SK-N-SH (cell line): ENCODE measurements around the gene CHCHD3.

Experiments
- CHD2 ChIP-seq: fragments of 150-350 bp; IDR thresholded peaks from 2 replicates; pipeline ENCODE4 v1.6.1; 2018; ENCODE audit warnings: low read length; ENCODE audit not compliant: partially characterized antibody
- FOXJ3 ChIP-seq: sonication (generic); formaldehyde crosslinking; IDR thresholded peaks from 2 replicates; pipeline ENCODE4 v1.5.1; 2020; ENCODE audit warnings: mild to moderate bottlenecking, missing genetic modification reagents
- GABPA ChIP-seq: IDR thresholded peaks from 2 replicates; pipeline ENCODE4 v1.4.0; 2012; ENCODE audit warnings: low read depth, mild to moderate bottlenecking
- JUND ChIP-seq: IDR thresholded peaks from 2 replicates; pipeline ENCODE4 v1.4.0; 2012
- MXI1 ChIP-seq: IDR thresholded peaks from 2 replicates; pipeline ENCODE4 v1.6.1; 2012; ENCODE audit warnings: mild to moderate bottlenecking, low read depth, low read length, improper control_type of control experiment
- POLR2AphosphoS5 ChIP-seq: IDR thresholded peaks from 2 replicates; pipeline ENCODE4 v1.6.1; 2012; ENCODE audit warnings: low read depth, low read length
- RXRA ChIP-seq: IDR thresholded peaks from 2 replicates; pipeline ENCODE4 v1.4.0; 2012; ENCODE audit warnings: low read depth, mild to moderate bottlenecking, borderline replicate concordance
- TAF1 ChIP-seq: IDR thresholded peaks from 2 replicates; pipeline ENCODE4 v1.6.1; 2012; ENCODE audit warnings: low read depth, mild to moderate bottlenecking, low read length, moderate library complexity, borderline replicate concordance
- USF2 ChIP-seq: fragments of 150-350 bp; IDR thresholded peaks from 2 replicates; pipeline ENCODE4 v1.6.1; 2017; ENCODE audit warnings: antibody characterized with exemption, low read length, low read depth, borderline replicate concordance
- TF ChIP-seq, protein P1 (sequence below): fragments of 200-600 bp; sonication (generic); IDR thresholded peaks from 2 replicates; pipeline ENCODE4 v1.6.1; 2017; ENCODE audit warnings: antibody characterized with exemption, mild to moderate bottlenecking, moderate library complexity

DNA sequence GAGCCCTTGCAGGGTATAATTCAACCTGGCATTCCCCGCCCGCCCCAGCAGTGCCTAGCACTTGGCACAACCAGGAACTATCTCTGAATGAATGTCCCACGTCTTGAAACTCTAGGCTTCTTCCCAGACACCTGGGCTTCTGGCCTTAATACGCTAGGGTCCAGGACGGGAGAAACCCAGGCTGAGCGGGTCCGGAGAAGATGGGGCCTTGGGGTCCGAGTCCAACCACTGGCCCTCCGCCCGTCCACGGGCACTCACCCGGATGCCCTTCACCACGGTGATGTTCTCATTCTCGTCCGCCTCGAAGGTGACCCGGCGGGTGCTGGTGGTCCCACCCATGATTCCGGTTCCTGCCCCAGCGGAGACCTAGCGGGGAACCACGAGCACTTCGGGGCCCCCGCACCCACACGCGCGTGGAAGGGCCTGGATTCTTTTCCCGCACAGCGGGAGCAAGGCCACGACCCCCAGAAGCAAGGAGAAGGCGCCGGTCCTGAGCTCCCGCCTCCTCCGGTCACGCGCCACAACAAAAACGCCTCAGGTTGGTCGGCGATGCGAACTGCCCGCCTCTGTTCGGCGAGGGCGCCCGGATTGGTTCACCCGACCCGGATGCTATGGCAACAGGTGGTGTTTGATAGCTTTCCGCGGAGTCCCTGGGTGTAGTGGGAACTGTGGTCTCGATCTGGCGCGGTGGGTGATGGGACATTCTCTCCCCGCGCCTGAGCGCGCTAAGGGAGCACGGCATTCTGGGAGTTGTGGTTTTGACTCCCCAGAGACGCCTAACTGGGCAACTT is at the start of gene CHCHD3:
- TF ChIP-seq, protein P1, sequence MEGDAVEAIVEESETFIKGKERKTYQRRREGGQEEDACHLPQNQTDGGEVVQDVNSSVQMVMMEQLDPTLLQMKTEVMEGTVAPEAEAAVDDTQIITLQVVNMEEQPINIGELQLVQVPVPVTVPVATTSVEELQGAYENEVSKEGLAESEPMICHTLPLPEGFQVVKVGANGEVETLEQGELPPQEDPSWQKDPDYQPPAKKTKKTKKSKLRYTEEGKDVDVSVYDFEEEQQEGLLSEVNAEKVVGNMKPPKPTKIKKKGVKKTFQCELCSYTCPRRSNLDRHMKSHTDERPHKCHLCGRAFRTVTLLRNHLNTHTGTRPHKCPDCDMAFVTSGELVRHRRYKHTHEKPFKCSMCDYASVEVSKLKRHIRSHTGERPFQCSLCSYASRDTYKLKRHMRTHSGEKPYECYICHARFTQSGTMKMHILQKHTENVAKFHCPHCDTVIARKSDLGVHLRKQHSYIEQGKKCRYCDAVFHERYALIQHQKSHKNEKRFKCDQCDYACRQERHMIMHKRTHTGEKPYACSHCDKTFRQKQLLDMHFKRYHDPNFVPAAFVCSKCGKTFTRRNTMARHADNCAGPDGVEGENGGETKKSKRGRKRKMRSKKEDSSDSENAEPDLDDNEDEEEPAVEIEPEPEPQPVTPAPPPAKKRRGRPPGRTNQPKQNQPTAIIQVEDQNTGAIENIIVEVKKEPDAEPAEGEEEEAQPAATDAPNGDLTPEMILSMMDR: no peak
- TF ChIP-seq CHD2 (peak; percentile 97), FOXJ3 (peak; percentile 68; the same call in 1 of the 2 replicates), GABPA (peak; percentile 88), TAF1 (no peak; the same call in 1 of the 2 replicates), JUND (no peak), MXI1 (peak; percentile 86), USF2 (peak; percentile 76), RXRA (no peak), POLR2AphosphoS5 (peak; percentile 87)
